Right atrium auricular region (tissue), 2 donors: ENCODE data around the gene GRIA3. TPM values are rescaled to one million over a fixed set of nuclear protein-coding genes. Genes with fewer than 3 reads are reported as not detected.

Experiments
- DNase-seq: peaks from one replicate; pipeline ENCODE4 v3.0.0-alpha.2; 2019; ENCODE audit warnings: low spot score
- H3K27ac ChIP-seq, 2 donors: fragments of 200-600 bp; sonication (generic); 1 replicate in 1 of 2; 2 replicates in 1 of 2; pipeline ENCODE4 v1.5.1; 2016 to 2019
- H3K27me3 ChIP-seq, 2 donors: fragments of 200-600 bp; sonication (generic); one replicate each; pipeline versions ENCODE4 v1.5.1 to v1.6.0; 2017 to 2019
- H3K36me3 ChIP-seq: fragments of 200-600 bp; sonication (generic); one replicate; pipeline ENCODE4 v1.5.1; 2016
- H3K4me1 ChIP-seq, 2 donors: fragments of 200-600 bp; sonication (generic); one replicate each; pipeline versions ENCODE4 v1.5.1 to v1.6.0; 2017 to 2019
- H3K4me3 ChIP-seq, 2 donors: fragments of 200-600 bp; sonication (generic); 1 replicate in 1 of 2; 2 replicates in 1 of 2; pipeline ENCODE4 v1.5.1; 2017 to 2019; ENCODE audit warnings: mild to moderate bottlenecking in 1 of 2, moderate library complexity in 1 of 2
- H3K9me3 ChIP-seq, 2 donors: fragments of 200-600 bp; sonication (generic); one replicate each; pipeline ENCODE4 v1.5.1; 2019
- total RNA-seq, 2 donors: library from RNA; depleted of rRNA; stranded (reverse); fragments of >200 nt; gene quantifications; one replicate each; pipeline ENCODE4 v1.1.0, GENCODE V29; 2016
- TF ChIP-seq, protein P1 (sequence below), 2 donors: fragments of 200-600 bp; sonication (generic); IDR thresholded peaks; one replicate each; pipeline ENCODE4 v1.5.1; 2019; ENCODE audit warnings: antibody characterized with exemption in 2 of 2

The GRIA3 gene
- total RNA-seq, 2 donors from 2014 or later = 0.74 to 1.0 TPM

GRCh38 chrX:123336666-123337065 lies 152.6 kb downstream of the GRIA3 start:
- no peaks in the 10 kb centered on the region for H3K4me1 ChIP-seq
- H3K36me3 ChIP-seq = no peaks in the 10 kb centered on the region
- TF ChIP-seq, protein P1, sequence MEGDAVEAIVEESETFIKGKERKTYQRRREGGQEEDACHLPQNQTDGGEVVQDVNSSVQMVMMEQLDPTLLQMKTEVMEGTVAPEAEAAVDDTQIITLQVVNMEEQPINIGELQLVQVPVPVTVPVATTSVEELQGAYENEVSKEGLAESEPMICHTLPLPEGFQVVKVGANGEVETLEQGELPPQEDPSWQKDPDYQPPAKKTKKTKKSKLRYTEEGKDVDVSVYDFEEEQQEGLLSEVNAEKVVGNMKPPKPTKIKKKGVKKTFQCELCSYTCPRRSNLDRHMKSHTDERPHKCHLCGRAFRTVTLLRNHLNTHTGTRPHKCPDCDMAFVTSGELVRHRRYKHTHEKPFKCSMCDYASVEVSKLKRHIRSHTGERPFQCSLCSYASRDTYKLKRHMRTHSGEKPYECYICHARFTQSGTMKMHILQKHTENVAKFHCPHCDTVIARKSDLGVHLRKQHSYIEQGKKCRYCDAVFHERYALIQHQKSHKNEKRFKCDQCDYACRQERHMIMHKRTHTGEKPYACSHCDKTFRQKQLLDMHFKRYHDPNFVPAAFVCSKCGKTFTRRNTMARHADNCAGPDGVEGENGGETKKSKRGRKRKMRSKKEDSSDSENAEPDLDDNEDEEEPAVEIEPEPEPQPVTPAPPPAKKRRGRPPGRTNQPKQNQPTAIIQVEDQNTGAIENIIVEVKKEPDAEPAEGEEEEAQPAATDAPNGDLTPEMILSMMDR (IDR thresholded peaks at IDR 0.05) = no peak
- no peaks in the 10 kb centered on the region for H3K27me3 ChIP-seq
- DNase-seq = no peak
- no peaks in the 10 kb centered on the region for H3K9me3 ChIP-seq
- H3K27ac ChIP-seq = no peak overlapping the region
- no peak overlapping the region for H3K4me3 ChIP-seq

- Histone ChIP-seq H3K9me3 (no peaks in the 10 kb centered on the region), H3K4me1 (no peaks in the 10 kb centered on the region), H3K27ac (no peak overlapping the region), H3K4me3 (no peak overlapping the region), H3K27me3 (no peaks in the 10 kb centered on the region), H3K36me3 (no peaks in the 10 kb centered on the region)
- DNase-seq = no peak
- TF ChIP-seq, protein P1 (IDR thresholded peaks at IDR 0.05) = no peak
Observed at GRCh38 chrX:123337886-123338639, 154.0 kb downstream of the GRIA3 start.

GRCh38 chrX:123339221-123339905 lies 155.3 kb downstream of the GRIA3 start:
- TF ChIP-seq, protein P1 (IDR thresholded peaks at IDR 0.05) = no peak
- Histone ChIP-seq H3K9me3 (no peaks in the 10 kb centered on the region), H3K36me3 (no peaks in the 10 kb centered on the region), H3K4me1 (no peaks in the 10 kb centered on the region), H3K27ac (no peak overlapping the region), H3K4me3 (no peak overlapping the region), H3K27me3 (no peaks in the 10 kb centered on the region)
- DNase-seq = no peak

- TF ChIP-seq, protein P1 (IDR thresholded peaks at IDR 0.05) = no peak
- no peaks in the 10 kb centered on the region for H3K9me3 ChIP-seq
- DNase-seq = no peak
- no peaks in the 10 kb centered on the region for H3K27me3 ChIP-seq
- no peak overlapping the region for H3K27ac ChIP-seq
- H3K4me1 ChIP-seq = no peaks in the 10 kb centered on the region
- no peaks in the 10 kb centered on the region for H3K36me3 ChIP-seq
- H3K4me3 ChIP-seq = no peak overlapping the region
Observed at GRCh38 chrX:123340696-123341095, 156.6 kb downstream of the GRIA3 start.

- TF ChIP-seq, protein P1 (IDR thresholded peaks at IDR 0.05) = no peak
- no peak overlapping the region for H3K4me3 ChIP-seq
- no peak for DNase-seq
Observed at GRCh38 chrX:123348468-123348867, 164.4 kb downstream of the GRIA3 start.

More at GRCh38 chrX:123348468-123348867, 164.4 kb downstream of the GRIA3 start:
- H3K36me3 ChIP-seq = no peaks in the 10 kb centered on the region
- H3K4me1 ChIP-seq = no peaks in the 10 kb centered on the region
- H3K27me3 ChIP-seq = no peaks in the 10 kb centered on the region
- H3K27ac ChIP-seq = no peak overlapping the region
- H3K9me3 ChIP-seq = no peaks in the 10 kb centered on the region
